Mesenchymal stem cell (in vitro differentiated cells and primary cell): Measurements from ENCODE around the gene PCGF2.
"Not testable (repeated sequence)": the region's sequence is repeated elsewhere in the genome, so short reads cannot be mapped to it uniquely, and the experiment has no call there.

ENCODE experiments used
- DNase-seq: peaks from one replicate; pipeline ENCODE4 v3.0.0-alpha.2; 2013
- H2AFZ ChIP-seq: one replicate; pipeline ENCODE4 v1.6.1; 2013; ENCODE audit warnings: low read depth, mild to moderate bottlenecking, control low read depth, inconsistent platforms, low read length, moderate library complexity
- H2AK5ac ChIP-seq: 2 replicates; pipeline ENCODE4 v1.6.1; 2013; ENCODE audit warnings: low read length, moderate library complexity, mild to moderate bottlenecking, inconsistent platforms; ENCODE audit not compliant: severe bottlenecking
- H2BK120ac ChIP-seq: one replicate; pipeline ENCODE4 v1.6.1; 2013; ENCODE audit warnings: low read depth, mild to moderate bottlenecking, inconsistent platforms, low read length, moderate library complexity
- H2BK12ac ChIP-seq, 2 experiments: one replicate each; pipeline ENCODE4 v1.6.1; 2013; ENCODE audit warnings: inconsistent platforms in 2 of 2, low read length in 2 of 2, mild to moderate bottlenecking in 2 of 2, moderate library complexity in 2 of 2, control low read depth in 1 of 2
- H2BK15ac ChIP-seq: one replicate; pipeline ENCODE4 v1.6.1; 2013; ENCODE audit warnings: mild to moderate bottlenecking, low read depth, inconsistent platforms; ENCODE audit not compliant: poor library complexity, severe bottlenecking
- H2BK5ac ChIP-seq: 2 replicates; pipeline ENCODE4 v1.6.1; 2013; ENCODE audit warnings: low read depth, mild to moderate bottlenecking, low read length, control low read depth, inconsistent platforms; ENCODE audit not compliant: poor library complexity, severe bottlenecking
- H3K14ac ChIP-seq, 2 experiments: one replicate each; pipeline ENCODE4 v1.6.1; 2013; ENCODE audit warnings: inconsistent platforms in 2 of 2, low read length in 2 of 2, control low read depth in 1 of 2, mild to moderate bottlenecking in 1 of 2, moderate library complexity in 1 of 2
- H3K18ac ChIP-seq, 2 experiments: one replicate each; pipeline ENCODE4 v1.6.1; 2013; ENCODE audit warnings: inconsistent platforms in 2 of 2, low read length in 2 of 2, control low read depth in 1 of 2, low read depth in 1 of 2, mild to moderate bottlenecking in 1 of 2
- H3K23ac ChIP-seq, 2 experiments: one replicate each; pipeline ENCODE4 v1.6.1; 2013; ENCODE audit warnings: inconsistent platforms in 2 of 2, low read length in 2 of 2, mild to moderate bottlenecking in 2 of 2, moderate library complexity in 2 of 2, control low read depth in 1 of 2
- H3K27ac ChIP-seq: 2 replicates; pipeline ENCODE4 v1.5.1; 2013; ENCODE audit warnings: mild to moderate bottlenecking, moderate library complexity, low read length, control low read depth, inconsistent platforms; ENCODE audit not compliant: poor library complexity, severe bottlenecking
- H3K27me3 ChIP-seq, 2 experiments: 2 replicates each; pipeline versions ENCODE4 v1.6.1 to v1.7.0; 2013; ENCODE audit warnings: low read length in 2 of 2, mild to moderate bottlenecking in 2 of 2, moderate library complexity in 2 of 2, control low read depth in 1 of 2, inconsistent platforms in 1 of 2; ENCODE audit not compliant: control insufficient read depth in 1 of 2, insufficient read depth in 1 of 2
- H3K36me3 ChIP-seq, 2 experiments: 2 replicates each; pipeline versions ENCODE4 v1.6.1 to v1.7.0; 2013; ENCODE audit warnings: low read length in 2 of 2, control low read depth in 1 of 2, inconsistent platforms in 1 of 2, low read depth in 1 of 2, mild to moderate bottlenecking in 1 of 2; ENCODE audit not compliant: insufficient read depth in 2 of 2, control insufficient read depth in 1 of 2
- H3K4ac ChIP-seq, 2 experiments: one replicate each; pipeline ENCODE4 v1.6.1; 2013; ENCODE audit warnings: inconsistent platforms in 2 of 2, low read length in 2 of 2, mild to moderate bottlenecking in 2 of 2, moderate library complexity in 2 of 2, control low read depth in 1 of 2, low read depth in 1 of 2
- H3K4me1 ChIP-seq: 2 replicates; pipeline ENCODE4 v1.6.1; 2013; ENCODE audit warnings: low read depth, low read length, control low read depth; ENCODE audit not compliant: control insufficient read depth, insufficient read depth
- H3K4me2 ChIP-seq: 2 replicates; pipeline ENCODE4 v1.6.1; 2013; ENCODE audit warnings: low read length, mild to moderate bottlenecking, inconsistent platforms; ENCODE audit not compliant: poor library complexity, severe bottlenecking
- H3K4me3 ChIP-seq, 2 experiments: 2 replicates each; pipeline versions ENCODE4 v1.5.1 to v1.7.0; 2013; ENCODE audit warnings: low read length in 2 of 2, mild to moderate bottlenecking in 2 of 2, control low read depth in 1 of 2, low read depth in 1 of 2; ENCODE audit not compliant: insufficient read depth in 1 of 2
- H3K79me1 ChIP-seq: replicated peaks from 2 replicates; pipeline ENCODE4 v1.6.1; 2013; ENCODE audit warnings: mild to moderate bottlenecking, control low read depth, low read length, inconsistent platforms; ENCODE audit not compliant: poor library complexity, severe bottlenecking
- H3K9ac ChIP-seq: 2 replicates; pipeline ENCODE4 v1.7.0; 2013; ENCODE audit warnings: mild to moderate bottlenecking, low read length, moderate library complexity
- H3K9me3 ChIP-seq: 2 replicates; pipeline ENCODE4 v1.7.0; 2013; ENCODE audit warnings: mild to moderate bottlenecking, low read length; ENCODE audit not compliant: control insufficient read depth
- H4K8ac ChIP-seq: one replicate; pipeline ENCODE4 v1.6.1; 2013; ENCODE audit warnings: inconsistent platforms, mild to moderate bottlenecking, low read length, moderate library complexity
- H4K91ac ChIP-seq: one replicate; pipeline ENCODE4 v1.6.1; 2013; ENCODE audit warnings: mild to moderate bottlenecking, low read length, inconsistent platforms
- WGBS: methylation state at CpG from one replicate; pipeline ENCODE4 v1.1.7; 2013; ENCODE audit warnings: mixed read lengths; 5-methylcytosine and 5-hydroxymethylcytosine counted together

Gene PCGF2

GRCh38 chr17:38794221-38794620 lies 46.1 kb upstream of the PCGF2 start:
- Histone ChIP-seq H3K18ac (no peak overlapping the region), H2AK5ac (no peak overlapping the region), H2BK5ac (no peak overlapping the region), H3K23ac (no peak overlapping the region), H3K4me1 (peaks cover 12% of the 10 kb centered on the region), H3K27me3 (no peaks in the 10 kb centered on the region), H2BK15ac (no peak overlapping the region), H3K4me2 (no peak overlapping the region), H3K36me3 (peaks cover 9 to 25% of the 10 kb centered on the region in 2 experiments), H3K14ac (no peak overlapping the region), H3K9me3 (no peaks in the 10 kb centered on the region), H2BK120ac (no peak overlapping the region), H2BK12ac (no peak overlapping the region), H3K4me3 (no peak overlapping the region), H3K27ac (no peak overlapping the region), H3K79me1 (peaks cover 10% of the 10 kb centered on the region), H2AFZ (no peak overlapping the region), H4K91ac (no peak overlapping the region), H3K4ac (no peak overlapping the region), H4K8ac (no peak overlapping the region), H3K9ac (no peak overlapping the region)
- 100% methylated on average over 1 of the region's 5 CpGs for WGBS
- DNase-seq: no peak

- H2AK5ac ChIP-seq: no peak overlapping the region
- WGBS: 92% methylated on average over 4 of the region's 5 CpGs
- H3K4me1 ChIP-seq: peaks cover 6% of the 10 kb centered on the region
Observed at GRCh38 chr17:38791162-38791561, 43.0 kb upstream of the PCGF2 start.

GRCh38 chr17:38790148-38790707 lies 42.1 kb upstream of the PCGF2 start:
- peaks cover 24 to 38% of the 10 kb centered on the region in 2 experiments for H3K36me3 ChIP-seq
- not testable (repeated sequence) for H2AK5ac ChIP-seq, H2BK15ac ChIP-seq, H2AFZ ChIP-seq, H3K9ac ChIP-seq, H3K27ac ChIP-seq, H2BK120ac ChIP-seq, H2BK5ac ChIP-seq, H4K91ac ChIP-seq, DNase-seq, H3K27me3 ChIP-seq, H3K4ac ChIP-seq, H3K9me3 ChIP-seq, H3K4me1 ChIP-seq, H3K18ac ChIP-seq, H4K8ac ChIP-seq, H3K14ac ChIP-seq, H3K4me2 ChIP-seq, H3K4me3 ChIP-seq, H3K23ac ChIP-seq
- WGBS: 87% methylated on average over 13 of the region's 13 CpGs
- peaks cover 26% of the 10 kb centered on the region for H3K79me1 ChIP-seq
- peak overlapping the region in 1 of 2 experiments; percentile 66 for H2BK12ac ChIP-seq

More at GRCh38 chr17:38791162-38791561, 43.0 kb upstream of the PCGF2 start:
- no peak overlapping the region for H4K91ac ChIP-seq
- peaks cover 15 to 36% of the 10 kb centered on the region in 2 experiments for H3K36me3 ChIP-seq
- no peaks in the 10 kb centered on the region for H3K27me3 ChIP-seq
- no peaks in the 10 kb centered on the region for H3K9me3 ChIP-seq
- no peak overlapping the region for H2BK12ac ChIP-seq
- H3K9ac ChIP-seq: no peak overlapping the region
- no peak overlapping the region for H2BK120ac ChIP-seq
- H2BK15ac ChIP-seq: no peak overlapping the region
- H3K14ac ChIP-seq: no peak overlapping the region
- no peak overlapping the region for H2AFZ ChIP-seq
- no peak overlapping the region for H2BK5ac ChIP-seq
- no peak for DNase-seq
- no peak overlapping the region for H4K8ac ChIP-seq
- H3K4ac ChIP-seq: no peak overlapping the region
- H3K23ac ChIP-seq: no peak overlapping the region
- no peak overlapping the region for H3K4me2 ChIP-seq
- no peak overlapping the region for H3K18ac ChIP-seq
- H3K4me3 ChIP-seq: no peak overlapping the region
- peaks cover 21% of the 10 kb centered on the region for H3K79me1 ChIP-seq
- H3K27ac ChIP-seq: no peak overlapping the region

- peak; percentile 56 for DNase-seq
- H3K4me2 ChIP-seq: no peak overlapping the region
- no peak overlapping the region for H2BK5ac ChIP-seq
- 0% methylated on average over 1 of the region's 1 CpG for WGBS
- H3K9ac ChIP-seq: peak overlapping the region; percentile 9
- H2BK120ac ChIP-seq: no peak overlapping the region
- H4K91ac ChIP-seq: no peak overlapping the region
- no peak overlapping the region for H2AFZ ChIP-seq
- H3K14ac ChIP-seq: no peak overlapping the region
- no peak overlapping the region for H3K18ac ChIP-seq
- no peaks in the 10 kb centered on the region for H3K27me3 ChIP-seq
- H3K27ac ChIP-seq: no peak overlapping the region
- no peak overlapping the region for H2BK12ac ChIP-seq
- H3K79me1 ChIP-seq: peaks cover 29% of the 10 kb centered on the region
- H3K4ac ChIP-seq: no peak overlapping the region
- H3K23ac ChIP-seq: no peak overlapping the region
- no peak overlapping the region for H3K4me3 ChIP-seq
- no peak overlapping the region for H4K8ac ChIP-seq
- H2AK5ac ChIP-seq: no peak overlapping the region
- H3K9me3 ChIP-seq: no peaks in the 10 kb centered on the region
- no peak overlapping the region for H2BK15ac ChIP-seq
- peaks cover 6% of the 10 kb centered on the region for H3K4me1 ChIP-seq
- peaks cover 29 to 44% of the 10 kb centered on the region in 2 experiments for H3K36me3 ChIP-seq
Observed at GRCh38 chr17:38789185-38789584, 41.0 kb upstream of the PCGF2 start.
